Measurements from ENCODE around the gene FRMD4A.

DNA sequence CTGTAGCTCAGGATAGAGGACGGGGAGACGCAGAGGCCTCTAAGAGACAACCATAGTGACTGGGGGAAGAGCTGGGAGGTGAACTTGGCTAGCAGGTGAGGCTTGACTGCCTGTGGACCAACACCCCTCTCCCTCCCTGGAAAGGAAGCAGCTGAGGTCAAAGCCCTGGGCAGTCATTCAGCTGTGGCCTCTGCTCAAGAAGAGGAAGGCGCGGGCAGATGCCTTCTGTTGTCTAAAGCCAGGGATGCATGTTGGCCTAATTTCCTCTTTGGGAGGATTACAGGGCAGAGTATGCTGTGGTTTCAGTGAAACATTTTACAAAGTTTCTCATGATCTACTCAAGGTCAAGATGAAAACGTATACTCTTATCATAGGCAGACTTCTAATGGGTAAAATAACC is 416.8 kb downstream of the FRMD4A start:
- TF ChIP-seq, protein P1, sequence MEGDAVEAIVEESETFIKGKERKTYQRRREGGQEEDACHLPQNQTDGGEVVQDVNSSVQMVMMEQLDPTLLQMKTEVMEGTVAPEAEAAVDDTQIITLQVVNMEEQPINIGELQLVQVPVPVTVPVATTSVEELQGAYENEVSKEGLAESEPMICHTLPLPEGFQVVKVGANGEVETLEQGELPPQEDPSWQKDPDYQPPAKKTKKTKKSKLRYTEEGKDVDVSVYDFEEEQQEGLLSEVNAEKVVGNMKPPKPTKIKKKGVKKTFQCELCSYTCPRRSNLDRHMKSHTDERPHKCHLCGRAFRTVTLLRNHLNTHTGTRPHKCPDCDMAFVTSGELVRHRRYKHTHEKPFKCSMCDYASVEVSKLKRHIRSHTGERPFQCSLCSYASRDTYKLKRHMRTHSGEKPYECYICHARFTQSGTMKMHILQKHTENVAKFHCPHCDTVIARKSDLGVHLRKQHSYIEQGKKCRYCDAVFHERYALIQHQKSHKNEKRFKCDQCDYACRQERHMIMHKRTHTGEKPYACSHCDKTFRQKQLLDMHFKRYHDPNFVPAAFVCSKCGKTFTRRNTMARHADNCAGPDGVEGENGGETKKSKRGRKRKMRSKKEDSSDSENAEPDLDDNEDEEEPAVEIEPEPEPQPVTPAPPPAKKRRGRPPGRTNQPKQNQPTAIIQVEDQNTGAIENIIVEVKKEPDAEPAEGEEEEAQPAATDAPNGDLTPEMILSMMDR (conservative IDR thresholded peaks at IDR 0.05), result no peak
- TF ChIP-seq EZH2 (IDR thresholded peaks at IDR 0.05; ENCODE audit: low read depth), result no peak
